Fibroblast of the aortic adventitia (primary cell): ENCODE results near the gene DMRTC2. TPM values are rescaled to one million over a fixed set of nuclear protein-coding genes. Genes with fewer than 3 reads are reported as not detected.

Experiments
- DNase-seq: peaks from one replicate; pipeline ENCODE4 v3.0.0-alpha.2; 2010; ENCODE audit warnings: low read depth
- H3K4me3 ChIP-seq: 2 replicates; pipeline ENCODE4 v1.5.1; 2011; ENCODE audit warnings: low read depth, mild to moderate bottlenecking, control low read depth, low read length, moderate library complexity
- CTCF ChIP-seq: IDR thresholded peaks from 2 replicates; pipeline ENCODE4 v1.5.1; 2011; ENCODE audit warnings: mild to moderate bottlenecking, low read length, control low read depth, inconsistent platforms; ENCODE audit not compliant: insufficient read depth
- total RNA-seq: library from RNA; depleted of rRNA; stranded (reverse); fragments of >200 nt; gene quantifications from 2 replicates; pipeline ENCODE4 v1.2.3, GENCODE V29; 2012; ENCODE audit warnings: low replicate concordance

DMRTC2 gene
- not detected in 2 replicates for total RNA-seq

- no peak within 1 kb of the TSS for H3K4me3 ChIP-seq
- no peak for DNase-seq
- no peak for TF ChIP-seq CTCF
These were observed at the start of gene DMRTC2 for GRCh38 chr19:41845001-41845050. TSS of gene DMRTC2 (plus strand) at chr19:41845042. CDS start at chr19:41847429, 2,387 bp downstream.

- H3K4me3 ChIP-seq, result no peak within 1 kb of the TSS
- no peak for TF ChIP-seq CTCF
- DNase-seq, result no peak
These were observed 48.5 kb upstream of the DMRTC2 start, which contains the start of gene CEACAM3 for GRCh38 chr19:41796362-41796761. TSS of gene CEACAM3 (plus strand) at chr19:41796587. CDS start at chr19:41796678, 91 bp downstream.

- no peak for TF ChIP-seq CTCF
- H3K4me3 ChIP-seq, result no peak overlapping the region
- DNase-seq, result no peak
These were observed 47.9 kb upstream of the DMRTC2 start for GRCh38 chr19:41796901-41797300.

- no peak for TF ChIP-seq CTCF
- DNase-seq, result no peak
- H3K4me3 ChIP-seq, result no peak overlapping the region
These were observed 45.3 kb upstream of the DMRTC2 start for GRCh38 chr19:41799444-41800000.

GRCh38 chr19:41801031-41801430 is 43.8 kb upstream of the DMRTC2 start:
- no peak for DNase-seq
- no peak overlapping the region for H3K4me3 ChIP-seq
- TF ChIP-seq CTCF, result no peak

- DNase-seq, result no peak
- no peak for TF ChIP-seq CTCF
- no peak overlapping the region for H3K4me3 ChIP-seq
These were observed 43.0 kb upstream of the DMRTC2 start for GRCh38 chr19:41801792-41802211.

GRCh38 chr19:41802770-41803169 is 42.1 kb upstream of the DMRTC2 start:
- H3K4me3 ChIP-seq, result no peak overlapping the region
- no peak for DNase-seq
- no peak for TF ChIP-seq CTCF
